HepG2 (cell line): ENCODE results near the gene PTPRF. TPM values are rescaled to one million over a fixed set of nuclear protein-coding genes. Genes with fewer than 3 reads are reported as not detected.

Source experiments
- AGO1 ChIP-seq: fragments of 200-400 bp; formaldehyde crosslinking; IDR thresholded peaks from 2 replicates; pipeline ENCODE4 v1.6.1; 2017; ENCODE audit warnings: mild to moderate bottlenecking, low read depth, low read length, moderate library complexity; ENCODE audit not compliant: poor library complexity, severe bottlenecking
- AHDC1 ChIP-seq: sonication (generic); formaldehyde crosslinking; IDR thresholded peaks from 2 replicates; pipeline ENCODE4 v1.5.1; 2020; ENCODE audit warnings: mild to moderate bottlenecking, missing genetic modification reagents, borderline replicate concordance
- FOSL2 ChIP-seq: sonication (generic); formaldehyde crosslinking; IDR thresholded peaks from 2 replicates; pipeline ENCODE4 v1.4.0; 2020; ENCODE audit warnings: missing genetic modification reagents
- HDAC2 ChIP-seq: sonication (generic); formaldehyde crosslinking; IDR thresholded peaks from 2 replicates; pipeline ENCODE4 v1.4.0; 2020; ENCODE audit warnings: missing genetic modification reagents
- KDM5B ChIP-seq: sonication (generic); formaldehyde crosslinking; IDR thresholded peaks from 2 replicates; pipeline ENCODE4 v1.4.0; 2020; ENCODE audit warnings: missing genetic modification reagents, mild to moderate bottlenecking, borderline replicate concordance
- MIER3 ChIP-seq: IDR thresholded peaks from 2 replicates; pipeline ENCODE4 v1.6.1; 2016; ENCODE audit warnings: missing compliant biosample characterization, borderline replicate concordance
- RERE ChIP-seq: IDR thresholded peaks from 2 replicates; pipeline ENCODE4 v1.6.1; 2016; ENCODE audit warnings: low read depth, missing genetic modification reagents, missing compliant biosample characterization
- SMAD3 ChIP-seq: sonication (generic); formaldehyde crosslinking; IDR thresholded peaks from 2 replicates; pipeline ENCODE4 v1.4.0; 2020; ENCODE audit warnings: missing genetic modification reagents
- SMAD9 ChIP-seq: sonication (generic); formaldehyde crosslinking; IDR thresholded peaks from 2 replicates; pipeline ENCODE4 v1.5.1; 2020; ENCODE audit warnings: mild to moderate bottlenecking, missing genetic modification reagents
- ZBTB10 ChIP-seq: sonication (generic); formaldehyde crosslinking; IDR thresholded peaks from 2 replicates; pipeline ENCODE4 v1.4.0; 2020; ENCODE audit warnings: missing genetic modification reagents, borderline replicate concordance
- ZSCAN22 ChIP-seq: sonication (generic); formaldehyde crosslinking; IDR thresholded peaks from 2 replicates; pipeline ENCODE4 v1.4.0; 2020; ENCODE audit warnings: mild to moderate bottlenecking, missing genetic modification reagents
- ZSCAN30 ChIP-seq: sonication (generic); formaldehyde crosslinking; IDR thresholded peaks from 2 replicates; pipeline ENCODE4 v1.5.0; 2020; ENCODE audit warnings: mild to moderate bottlenecking, missing genetic modification reagents
- polyA plus RNA-seq, 8 experiments: library from polyadenylated mRNA; depleted of rRNA in 3 of 8; stranded (reverse) in 7 of 8; unstranded in 1 of 8; fragments of >200 nt; fragmentation: Illumina TruSeq in 4 of 8; extraction: Trizol in 4 of 8; gene quantifications; 2 replicates each; pipeline versions ENCODE4 v1.2.1 to v1.2.3, GENCODE V29; 2011 to 2016; ENCODE audit warnings: low read depth in 4 of 8, missing spikeins in 1 of 8, mixed read lengths in 1 of 8; ENCODE audit not compliant: insufficient read depth in 1 of 8
- total RNA-seq, 5 experiments: library from RNA; depleted of rRNA; stranded (reverse); fragments of >200 nt; fragmentation: Illumina TruSeq; extraction: Trizol; gene quantifications; 2 replicates each; pipeline ENCODE4 v1.2.3, GENCODE V29; 2016; ENCODE audit warnings: low read depth in 1 of 5

The PTPRF gene
- total and polyA plus RNA-seq, 2 of the 13 experiments (the other 11 are each of a cell fraction or from before 2014, with no cell fraction given): 55.9 to 167 TPM

GRCh38 chr1:43650310-43651085, 119.8 kb downstream of the PTPRF start (continued):
- TF ChIP-seq RERE (CRISPR knock-in tag) (no peak), FOSL2 (CRISPR knock-in tag) (peak; percentile 38; the same call in 1 of the 2 replicates), SMAD9 (CRISPR knock-in tag) (no peak), HDAC2 (CRISPR knock-in tag) (no peak; the same call in 1 of the 2 replicates), KDM5B (CRISPR knock-in tag) (peak; percentile 76; the same call in 1 of the 2 replicates), MIER3 (0 out of 2 replicates have a peak, but pooled peaks have one; percentile 11), AHDC1 (CRISPR knock-in tag) (0 out of 2 replicates have a peak, but pooled peaks have one; percentile 23), SMAD3 (CRISPR knock-in tag) (peak; percentile 28; the same call in 1 of the 2 replicates), ZSCAN30 (CRISPR knock-in tag) (no peak), AGO1 (peak; percentile 67), ZSCAN22 (CRISPR knock-in tag) (0 out of 2 replicates have a peak, but pooled peaks have one; percentile 65), ZBTB10 (CRISPR knock-in tag) (0 out of 2 replicates have a peak, but pooled peaks have one; percentile 50)
